ENCODE data around the gene RBMS3.
"Not testable (repeated sequence)": the region's sequence is repeated elsewhere in the genome, so short reads cannot be mapped to it uniquely, and the experiment has no call there.

DNA sequence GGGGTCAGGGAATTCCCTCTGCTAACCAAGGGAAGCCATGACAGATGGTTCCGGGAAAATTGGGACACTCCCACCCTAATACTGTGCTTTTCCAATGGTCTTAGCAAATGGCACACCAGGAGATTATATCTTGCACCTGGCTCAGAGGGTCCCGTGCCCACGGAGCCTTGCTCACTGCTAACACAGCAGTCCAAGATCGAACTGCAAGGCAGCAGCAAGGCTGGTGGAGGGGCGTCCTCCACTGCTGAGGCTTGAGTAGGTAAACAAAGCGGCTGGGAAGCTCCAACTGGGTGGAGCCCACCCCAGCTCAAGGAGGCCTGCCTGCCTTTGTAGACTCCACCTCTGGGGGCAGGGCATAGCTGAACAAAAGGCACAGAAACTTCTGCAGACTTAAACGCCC, 389.6 kb downstream of the RBMS3 start:
- TF ChIP-seq POLR2A (IDR thresholded peaks at IDR 0.05) = not testable (repeated sequence)
- TF ChIP-seq, protein P1, sequence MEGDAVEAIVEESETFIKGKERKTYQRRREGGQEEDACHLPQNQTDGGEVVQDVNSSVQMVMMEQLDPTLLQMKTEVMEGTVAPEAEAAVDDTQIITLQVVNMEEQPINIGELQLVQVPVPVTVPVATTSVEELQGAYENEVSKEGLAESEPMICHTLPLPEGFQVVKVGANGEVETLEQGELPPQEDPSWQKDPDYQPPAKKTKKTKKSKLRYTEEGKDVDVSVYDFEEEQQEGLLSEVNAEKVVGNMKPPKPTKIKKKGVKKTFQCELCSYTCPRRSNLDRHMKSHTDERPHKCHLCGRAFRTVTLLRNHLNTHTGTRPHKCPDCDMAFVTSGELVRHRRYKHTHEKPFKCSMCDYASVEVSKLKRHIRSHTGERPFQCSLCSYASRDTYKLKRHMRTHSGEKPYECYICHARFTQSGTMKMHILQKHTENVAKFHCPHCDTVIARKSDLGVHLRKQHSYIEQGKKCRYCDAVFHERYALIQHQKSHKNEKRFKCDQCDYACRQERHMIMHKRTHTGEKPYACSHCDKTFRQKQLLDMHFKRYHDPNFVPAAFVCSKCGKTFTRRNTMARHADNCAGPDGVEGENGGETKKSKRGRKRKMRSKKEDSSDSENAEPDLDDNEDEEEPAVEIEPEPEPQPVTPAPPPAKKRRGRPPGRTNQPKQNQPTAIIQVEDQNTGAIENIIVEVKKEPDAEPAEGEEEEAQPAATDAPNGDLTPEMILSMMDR (IDR thresholded peaks at IDR 0.05) = not testable (repeated sequence)
